OCI-LY3 (cell line): Measurements from ENCODE around the gene RDX.
A peak's percentile ranks its signal among the peaks of the same experiment; 100 is the strongest.

ENCODE experiments used
- H2AFZ ChIP-seq: fragments of 200-600, 300-600 bp; shearing (Covaris generic); 2 replicates; pipeline ENCODE4 v1.6.0; 2014; ENCODE audit warnings: antibody characterized with exemption, low read depth, low read length
- H3K27ac ChIP-seq: fragments of 200-600, 300-600 bp; sonication (generic); 2 replicates; pipeline ENCODE4 v1.5.1; 2014; ENCODE audit warnings: mild to moderate bottlenecking, low read length, moderate library complexity, mixed read lengths
- H3K27me3 ChIP-seq: fragments of 200-600, 300-600 bp; sonication (generic); 2 replicates; pipeline ENCODE4 v1.6.1; 2014; ENCODE audit warnings: low read depth, low read length, mixed read lengths
- H3K36me3 ChIP-seq: fragments of 200-600, 300-600 bp; sonication (generic); replicated peaks from 2 replicates; pipeline ENCODE3; 2014; ENCODE audit warnings: low read depth, low read length, mixed read lengths
- H3K4me1 ChIP-seq: fragments of 300-600, 200-600 bp; sonication (generic); 2 replicates; pipeline ENCODE4 v1.6.1; 2014; ENCODE audit warnings: low read length, mixed read lengths
- H3K4me2 ChIP-seq: fragments of 200-600, 300-600 bp; sonication (generic); 2 replicates; pipeline ENCODE4 v1.6.1; 2014; ENCODE audit warnings: low read length, mixed read lengths
- H3K4me3 ChIP-seq: fragments of 300-600, 200-600 bp; sonication (generic); 2 replicates; pipeline ENCODE4 v1.5.1; 2014; ENCODE audit warnings: antibody characterized with exemption, mild to moderate bottlenecking, low read length, moderate library complexity
- H3K79me2 ChIP-seq: fragments of 300-600, 200-600 bp; shearing (Covaris generic); 2 replicates; pipeline ENCODE4 v1.6.1; 2014; ENCODE audit warnings: mild to moderate bottlenecking, low read length, mixed read lengths
- H3K9ac ChIP-seq: fragments of 300-600, 200-600 bp; shearing (Covaris generic); 2 replicates; pipeline ENCODE4 v1.6.0; 2014; ENCODE audit warnings: mild to moderate bottlenecking, low read length, moderate library complexity
- H3K9me3 ChIP-seq: fragments of 200-600, 300-600 bp; shearing (Covaris generic); 2 replicates; pipeline ENCODE4 v1.6.1; 2014; ENCODE audit warnings: low read length, mixed read lengths; ENCODE audit not compliant: insufficient read depth
- H4K20me1 ChIP-seq: fragments of 200-600, 300-600 bp; sonication (generic); 2 replicates; pipeline ENCODE4 v1.6.1; 2016; ENCODE audit warnings: low read length, mixed read lengths; ENCODE audit not compliant: insufficient read depth
- CTCF ChIP-seq: fragments of 200-600, 300-600 bp; sonication (generic); IDR thresholded peaks from 2 replicates; pipeline ENCODE4 v1.5.1; 2014; ENCODE audit warnings: antibody characterized with exemption, low read length, low read depth
- EZH2phosphoT487 ChIP-seq: fragments of 200-600 bp; shearing (Covaris generic); IDR thresholded peaks from 2 replicates; pipeline ENCODE4 v1.6.1; 2018; ENCODE audit warnings: antibody characterized with exemption, mixed run types, low read depth

RDX gene

GRCh38 chr11:110296226-110297075 lies at the start of gene RDX:
Gene RDX, minus strand, starts transcription at chr11:110296614. Its CDS starts 16,922 bp downstream, at chr11:110279692.
- H3K9me3 ChIP-seq = no peaks in the 10 kb centered on the region
- H3K4me1 ChIP-seq = peaks cover 26% of the 10 kb centered on the region
- H3K9ac ChIP-seq = peak within 1 kb of the TSS; percentile 97
- no peaks in the 10 kb centered on the region for H3K36me3 ChIP-seq
- H3K4me2 ChIP-seq = peak within 1 kb of the TSS; percentile 75
- no peak for TF ChIP-seq EZH2phosphoT487
- TF ChIP-seq CTCF = no peak
- peak within 1 kb of the TSS; percentile 63 for H3K27ac ChIP-seq
- peaks cover 47% of the 10 kb centered on the region for H3K79me2 ChIP-seq
- peak within 1 kb of the TSS; percentile 33 for H2AFZ ChIP-seq
- no peaks in the 10 kb centered on the region for H3K27me3 ChIP-seq
- H4K20me1 ChIP-seq = peaks cover 37% of the 10 kb centered on the region
- peak within 1 kb of the TSS; percentile 97 for H3K4me3 ChIP-seq

GRCh38 chr11:110345743-110346142 lies 49.3 kb upstream of the RDX start:
- Histone ChIP-seq H3K9me3 (no peaks in the 10 kb centered on the region), H3K4me1 (peaks cover 59% of the 10 kb centered on the region), H2AFZ (no peak overlapping the region), H3K9ac (no peak overlapping the region), H3K79me2 (no peaks in the 10 kb centered on the region), H3K4me3 (peak overlapping the region; percentile 6; the same call in 1 of the 2 replicates), H3K4me2 (peak overlapping the region; percentile 36), H3K27ac (peak overlapping the region; percentile 30; the same call in 1 of the 2 replicates), H3K27me3 (no peaks in the 10 kb centered on the region), H3K36me3 (no peaks in the 10 kb centered on the region), H4K20me1 (no peaks in the 10 kb centered on the region)
- TF ChIP-seq EZH2phosphoT487 (no peak), CTCF (no peak)

GRCh38 chr11:110340436-110340835 lies 44.0 kb upstream of the RDX start:
- peaks cover 49% of the 10 kb centered on the region for H3K4me1 ChIP-seq
- no peak overlapping the region for H2AFZ ChIP-seq
- H3K9ac ChIP-seq = no peak overlapping the region
- no peak overlapping the region for H3K27ac ChIP-seq
- no peaks in the 10 kb centered on the region for H3K79me2 ChIP-seq
- no peak overlapping the region for H3K4me3 ChIP-seq
- H3K27me3 ChIP-seq = no peaks in the 10 kb centered on the region
- H3K9me3 ChIP-seq = no peaks in the 10 kb centered on the region
- H3K36me3 ChIP-seq = no peaks in the 10 kb centered on the region
- no peak overlapping the region for H3K4me2 ChIP-seq
- H4K20me1 ChIP-seq = no peaks in the 10 kb centered on the region
- no peak for TF ChIP-seq EZH2phosphoT487
- TF ChIP-seq CTCF = no peak

- Histone ChIP-seq H3K9ac (no peak overlapping the region), H3K9me3 (no peaks in the 10 kb centered on the region), H3K36me3 (no peaks in the 10 kb centered on the region), H4K20me1 (no peaks in the 10 kb centered on the region), H3K4me2 (peak overlapping the region; percentile 19; the same call in 1 of the 2 replicates), H3K79me2 (no peaks in the 10 kb centered on the region), H3K27me3 (no peaks in the 10 kb centered on the region), H2AFZ (no peak overlapping the region), H3K4me3 (no peak overlapping the region), H3K4me1 (peaks cover 45% of the 10 kb centered on the region), H3K27ac (peak overlapping the region; percentile 12; the same call in 1 of the 2 replicates)
- no peak for TF ChIP-seq EZH2phosphoT487
- TF ChIP-seq CTCF = no peak
Measured at GRCh38 chr11:110339456-110340250, 43.2 kb upstream of the RDX start.
